ENCODE data around the gene LAMB3.

LAMB3 gene

DNA sequence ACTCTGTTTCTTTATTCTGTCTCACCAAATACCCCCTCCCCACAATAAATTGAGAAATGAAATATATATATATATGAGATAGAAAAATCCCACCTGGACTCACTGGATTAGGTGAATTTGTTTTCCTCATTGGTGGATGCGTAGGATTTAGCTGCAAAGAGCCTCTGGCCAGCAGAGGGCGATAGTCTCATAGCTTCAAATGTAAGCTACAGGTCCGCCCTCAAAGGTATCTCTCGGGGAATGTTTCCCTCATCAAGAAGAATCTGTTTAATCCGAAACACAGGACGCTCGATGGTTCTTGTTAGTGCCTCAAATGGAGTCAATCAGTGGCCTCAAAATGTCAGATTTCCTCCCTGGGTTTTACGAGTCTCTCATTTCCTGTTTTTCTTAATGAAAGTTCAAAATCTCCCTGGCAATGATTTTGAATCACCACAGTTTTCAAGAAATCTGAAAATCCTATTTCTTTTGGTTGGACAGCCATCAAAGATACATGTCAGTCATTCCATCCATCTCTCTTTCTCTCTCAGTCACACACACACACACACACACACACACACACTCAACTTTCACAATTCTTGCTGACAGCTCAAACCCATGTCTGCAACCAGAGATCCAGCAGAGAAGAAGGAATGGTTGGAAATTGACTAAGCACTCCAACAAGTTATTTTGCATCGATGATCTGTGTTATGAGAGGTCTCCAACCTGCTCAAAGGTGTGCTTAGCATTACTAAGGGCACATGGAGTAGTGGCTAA lies 82.6 kb downstream of the LAMB3 start:
- in situ Hi-C loops (cut with MboI; ENCODE audit: low sequenced_read_pairs) = no loop called here

DNA sequence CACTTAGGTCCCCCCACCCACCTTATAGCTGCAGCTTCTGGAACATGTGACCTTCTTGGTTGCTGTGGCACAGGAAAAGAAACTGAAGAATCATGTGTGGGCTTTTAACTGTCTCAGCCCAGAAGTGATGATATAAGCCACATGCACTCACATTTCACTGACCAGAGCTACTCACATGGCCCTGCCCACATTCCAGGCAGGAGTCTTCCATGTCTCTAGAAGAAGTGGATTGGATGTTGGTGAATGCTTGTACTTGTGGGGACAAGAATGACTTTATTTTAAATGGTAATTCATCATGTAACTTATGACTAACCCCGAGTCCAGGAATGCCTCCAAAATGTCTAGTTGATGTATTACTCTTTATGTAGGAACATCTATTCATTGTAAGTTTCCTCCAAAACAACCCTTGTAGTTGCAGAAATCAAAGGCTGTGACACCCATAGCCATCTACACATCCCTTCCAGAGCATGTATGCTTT lies 84.5 kb downstream of the LAMB3 start:
- in situ Hi-C loops (cut with MboI; ENCODE audit: low sequenced_read_pairs) = no loop called here

DNA sequence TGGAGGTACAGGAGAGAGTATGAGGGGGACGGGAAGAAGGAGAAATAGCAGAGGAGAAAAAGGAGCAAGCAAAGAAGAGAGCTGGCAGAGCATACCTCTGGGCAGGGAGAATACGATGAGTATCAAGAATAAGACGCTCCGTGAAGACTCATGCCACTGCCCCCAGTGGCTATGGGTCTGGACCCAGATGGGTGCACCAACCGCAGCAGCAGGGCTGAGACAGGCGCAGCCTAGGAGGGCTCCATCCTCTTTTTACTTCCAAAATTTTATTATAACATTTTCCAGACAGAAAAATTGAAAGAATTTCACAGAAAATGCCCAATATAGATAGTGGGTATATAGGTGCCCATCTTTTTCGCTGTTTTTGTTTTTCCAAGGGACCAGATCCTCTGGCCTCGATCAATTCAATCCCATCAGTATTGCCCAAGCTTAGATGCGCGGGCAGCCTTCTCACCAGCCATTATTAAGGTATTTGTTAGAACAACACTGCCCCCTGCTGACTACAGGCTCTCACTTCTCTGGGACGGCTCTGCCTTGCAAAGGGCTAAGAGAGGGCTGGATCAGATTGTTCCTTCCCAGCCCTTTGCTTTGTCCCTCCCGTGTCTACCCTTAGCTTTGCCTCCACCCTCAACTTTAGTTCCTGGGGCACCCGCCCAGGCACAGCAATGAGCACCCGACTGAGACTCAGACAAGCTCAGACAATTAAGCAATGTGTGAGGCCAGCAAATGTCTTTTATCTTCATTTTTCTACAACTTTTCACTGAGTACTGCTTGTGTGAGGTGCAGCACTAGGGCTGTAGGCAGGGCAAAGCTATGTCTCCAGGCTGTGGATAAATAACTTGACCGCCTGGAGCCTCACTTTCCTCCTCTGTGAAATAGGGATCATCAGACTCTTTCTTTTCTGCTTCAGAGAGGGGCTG lies 86.2 kb downstream of the LAMB3 start:
- in situ Hi-C loops (cut with MboI; ENCODE audit: low sequenced_read_pairs) = no loop called here
